Large intestine (tissue), 3 donors: ENCODE measurements around the gene CNTRL. TPM values are rescaled to one million over a fixed set of nuclear protein-coding genes. Genes with fewer than 3 reads are reported as not detected.

ENCODE experiments used
- DNase-seq, 2 donors: peaks; one replicate each; pipeline versions ENCODE4 v3.0.0 to v3.0.0-alpha.2; 2013
- H3K27ac ChIP-seq: one replicate; pipeline ENCODE4 v1.5.1; 2013; ENCODE audit warnings: low read length
- H3K27me3 ChIP-seq: 2 replicates; pipeline ENCODE4 v1.6.1; 2013; ENCODE audit warnings: low read length; ENCODE audit not compliant: control insufficient read depth, insufficient read depth
- H3K36me3 ChIP-seq: 2 replicates; pipeline ENCODE4 v1.6.1; 2013; ENCODE audit warnings: low read length; ENCODE audit not compliant: control insufficient read depth, insufficient read depth
- H3K4me1 ChIP-seq: one replicate; pipeline ENCODE4 v1.6.1; 2013; ENCODE audit warnings: low read length; ENCODE audit not compliant: control insufficient read depth, insufficient read depth
- H3K4me3 ChIP-seq: one replicate; pipeline ENCODE4 v1.5.1; 2013; ENCODE audit warnings: low read length
- H3K9me3 ChIP-seq: one replicate; pipeline ENCODE4 v1.6.1; 2013; ENCODE audit warnings: mild to moderate bottlenecking, low read depth, low read length, moderate library complexity; ENCODE audit not compliant: control insufficient read depth
- WGBS: methylation state at CpG from one replicate; pipeline ENCODE4 v1.1.5; 2013; ENCODE audit warnings: low lambda C conversion rate; ENCODE audit not compliant: insufficient coverage; 5-methylcytosine and 5-hydroxymethylcytosine counted together
- polyA plus RNA-seq: library from polyadenylated mRNA; unstranded; fragments of 120-200 nt; gene quantifications from one replicate; pipeline ENCODE4 v1.2.1, GENCODE V29; 2013

CNTRL gene
- polyA plus RNA-seq, 1 donor: 15.8 TPM

DNA sequence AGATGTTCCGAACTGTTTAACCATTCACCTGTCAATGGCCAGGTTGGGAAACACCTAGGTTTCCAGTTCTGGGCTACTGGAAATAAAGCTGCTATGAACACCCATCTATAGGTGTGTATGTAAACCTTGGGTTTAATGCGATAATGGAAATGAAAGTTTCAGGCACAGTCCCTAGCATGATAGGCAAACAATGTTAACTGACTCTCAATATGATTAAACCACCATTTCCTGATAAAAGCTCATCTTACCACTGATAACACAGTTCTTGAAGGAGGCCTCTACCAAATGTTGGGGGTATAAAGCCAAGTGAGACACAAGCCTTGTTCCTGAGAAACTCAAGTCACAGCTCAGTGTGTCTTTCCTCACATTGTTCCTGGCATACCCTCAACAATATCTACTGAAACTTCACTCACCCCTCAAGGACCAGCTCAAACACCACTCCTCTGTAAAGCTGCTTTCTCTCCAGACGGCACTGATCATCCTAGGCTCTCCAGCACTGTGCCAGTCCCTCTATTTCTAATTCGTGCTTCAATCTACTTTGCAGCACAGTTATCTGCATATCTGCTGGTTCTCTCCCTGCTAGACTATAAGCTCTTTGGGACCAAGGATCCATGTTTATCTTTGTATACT lies 111.1 kb downstream of the CNTRL start:
- Histone ChIP-seq H3K27ac (no peak overlapping the region), H3K4me1 (peaks cover 5% of the 10 kb centered on the region), H3K27me3 (no peaks in the 10 kb centered on the region), H3K9me3 (no peaks in the 10 kb centered on the region), H3K36me3 (peaks cover 17% of the 10 kb centered on the region), H3K4me3 (no peak overlapping the region)
- no peak for DNase-seq
- WGBS: 80% methylated on average over 1 of the region's 4 CpGs

DNA sequence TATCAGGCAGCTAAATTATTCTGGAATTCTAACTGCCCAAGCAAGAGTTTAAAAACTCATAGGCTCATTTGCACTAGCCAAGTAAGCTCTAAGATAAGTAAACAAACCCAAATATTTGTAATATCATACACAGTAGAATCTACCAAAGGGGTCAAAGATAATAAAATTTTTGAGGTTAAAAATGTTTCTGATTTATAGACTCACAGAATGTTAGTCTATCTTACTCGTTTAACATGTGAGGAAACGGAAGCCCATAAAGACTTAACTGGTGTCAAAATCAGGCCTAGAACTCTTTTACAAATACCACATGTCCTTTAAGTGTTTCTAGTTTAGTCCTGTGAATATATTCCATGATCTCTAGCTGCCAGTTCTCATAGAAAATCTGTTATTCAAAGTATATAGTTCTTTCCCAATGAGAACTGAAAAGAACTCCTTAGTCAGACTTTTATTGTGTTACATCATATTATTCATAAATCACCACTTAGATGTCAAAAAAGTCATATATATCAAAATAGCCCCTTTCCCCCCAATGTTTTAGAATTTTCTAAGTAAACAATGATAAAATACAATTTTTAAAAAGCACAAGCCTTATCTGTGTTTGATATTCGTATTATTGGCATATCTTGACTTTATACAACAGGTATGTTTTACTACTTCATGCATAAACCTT lies 113.0 kb downstream of the CNTRL start:
- Histone ChIP-seq H3K9me3 (no peaks in the 10 kb centered on the region), H3K36me3 (peaks cover 7% of the 10 kb centered on the region), H3K4me1 (peaks cover 5% of the 10 kb centered on the region), H3K27me3 (no peaks in the 10 kb centered on the region), H3K27ac (no peak overlapping the region), H3K4me3 (no peak overlapping the region)
- 83% methylated on average over 1 of the region's 3 CpGs for WGBS
- no peak for DNase-seq

DNA sequence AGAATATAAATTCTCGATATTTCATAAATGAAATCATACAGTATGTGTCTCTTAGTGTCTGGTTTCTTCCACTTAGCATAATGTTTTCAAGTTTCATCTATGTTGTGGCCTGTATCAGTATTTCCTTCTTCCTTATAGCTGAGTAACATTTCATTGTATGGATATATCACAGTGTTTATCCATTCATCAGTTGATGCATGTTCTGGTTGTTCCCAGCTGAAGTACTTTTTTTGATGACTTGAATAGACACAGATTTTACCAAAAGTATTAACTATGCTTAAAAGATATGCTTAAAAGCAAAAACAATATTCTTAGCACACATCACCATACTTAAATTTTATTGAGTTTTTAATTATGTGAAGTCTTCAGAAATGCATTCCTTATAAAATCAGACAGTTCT lies 114.3 kb downstream of the CNTRL start:
- H3K4me3 ChIP-seq: no peak overlapping the region
- no peak for DNase-seq
- no peak overlapping the region for H3K27ac ChIP-seq
- peaks cover 7% of the 10 kb centered on the region for H3K36me3 ChIP-seq
- no peaks in the 10 kb centered on the region for H3K27me3 ChIP-seq
- WGBS: no CpG with 5 or more reads among the region's 1 CpG
- peaks cover under 1% of the 10 kb centered on the region for H3K4me1 ChIP-seq
- H3K9me3 ChIP-seq: no peaks in the 10 kb centered on the region

DNA sequence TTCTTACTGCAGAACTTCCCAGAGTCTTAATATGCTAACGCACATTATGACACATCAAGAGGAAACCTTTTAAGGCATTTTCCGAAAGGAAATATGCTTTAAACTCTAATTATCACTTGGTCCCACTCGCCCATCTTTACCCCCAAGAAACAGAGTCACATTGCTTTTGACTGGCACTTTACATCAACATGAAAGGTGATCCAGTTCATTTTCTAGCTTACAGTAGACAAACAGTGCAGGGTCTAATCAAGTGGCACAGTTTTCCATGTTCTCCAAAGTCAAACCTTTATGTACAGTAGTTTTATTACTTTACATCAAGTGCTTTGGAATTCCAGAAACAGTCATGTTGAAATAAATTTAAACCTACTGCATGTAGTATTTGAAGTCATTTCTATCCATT lies 114.9 kb downstream of the CNTRL start:
- Histone ChIP-seq H3K9me3 (no peaks in the 10 kb centered on the region), H3K36me3 (peaks cover 7% of the 10 kb centered on the region), H3K27ac (no peak overlapping the region), H3K4me1 (no peaks in the 10 kb centered on the region), H3K4me3 (no peak overlapping the region), H3K27me3 (no peaks in the 10 kb centered on the region)
- no peak for DNase-seq
- WGBS: 94% methylated on average over 3 of the region's 3 CpGs

DNA sequence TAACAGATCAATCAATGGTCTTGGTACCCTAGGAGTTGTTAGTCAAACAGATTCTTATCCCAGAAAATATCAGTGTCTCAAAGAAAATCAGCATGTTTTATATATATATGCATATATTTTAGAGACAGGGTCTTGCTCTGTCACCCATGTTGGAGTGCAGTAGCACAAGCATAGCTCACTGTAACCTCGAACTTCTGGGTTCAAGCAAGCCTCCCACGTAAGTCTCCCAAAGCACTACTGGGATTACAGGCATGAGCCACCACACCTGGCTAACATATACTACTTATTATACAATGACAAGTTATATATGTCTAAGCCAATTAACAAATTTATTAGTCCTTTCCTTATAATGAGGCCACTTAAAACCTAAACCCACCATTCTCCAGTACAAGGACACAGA lies 116.5 kb downstream of the CNTRL start:
- no peak for DNase-seq
- WGBS: no CpG with 5 or more reads among the region's 2 CpGs
- H3K4me1 ChIP-seq: no peaks in the 10 kb centered on the region
- H3K36me3 ChIP-seq: peaks cover under 1% of the 10 kb centered on the region
- no peaks in the 10 kb centered on the region for H3K27me3 ChIP-seq
- no peak overlapping the region for H3K4me3 ChIP-seq
- no peaks in the 10 kb centered on the region for H3K9me3 ChIP-seq
- no peak overlapping the region for H3K27ac ChIP-seq

DNA sequence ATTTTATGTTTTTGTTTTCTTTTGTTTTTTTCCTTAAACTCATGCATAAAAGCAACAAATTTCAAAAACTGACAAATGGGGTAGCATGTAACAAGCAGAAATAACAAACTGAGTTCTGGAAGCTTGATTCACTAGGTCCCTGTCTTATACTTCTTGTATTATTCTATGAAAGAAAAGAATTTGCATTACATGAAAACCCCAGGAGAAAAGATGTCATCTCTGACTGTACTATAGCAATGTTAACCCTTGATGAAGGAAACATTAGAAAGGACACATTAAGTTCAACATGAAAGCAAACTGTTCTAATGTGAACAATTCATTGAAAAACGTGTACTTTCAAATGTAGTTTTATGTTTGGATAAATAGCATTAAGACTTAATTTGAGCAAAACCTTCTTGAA lies 117.8 kb downstream of the CNTRL start:
- Histone ChIP-seq H3K36me3 (no peaks in the 10 kb centered on the region), H3K4me3 (no peak overlapping the region), H3K27ac (no peak overlapping the region), H3K27me3 (no peaks in the 10 kb centered on the region), H3K9me3 (no peaks in the 10 kb centered on the region), H3K4me1 (no peaks in the 10 kb centered on the region)
- no peak for DNase-seq
- 83% methylated on average over 1 of the region's 1 CpG for WGBS

DNA sequence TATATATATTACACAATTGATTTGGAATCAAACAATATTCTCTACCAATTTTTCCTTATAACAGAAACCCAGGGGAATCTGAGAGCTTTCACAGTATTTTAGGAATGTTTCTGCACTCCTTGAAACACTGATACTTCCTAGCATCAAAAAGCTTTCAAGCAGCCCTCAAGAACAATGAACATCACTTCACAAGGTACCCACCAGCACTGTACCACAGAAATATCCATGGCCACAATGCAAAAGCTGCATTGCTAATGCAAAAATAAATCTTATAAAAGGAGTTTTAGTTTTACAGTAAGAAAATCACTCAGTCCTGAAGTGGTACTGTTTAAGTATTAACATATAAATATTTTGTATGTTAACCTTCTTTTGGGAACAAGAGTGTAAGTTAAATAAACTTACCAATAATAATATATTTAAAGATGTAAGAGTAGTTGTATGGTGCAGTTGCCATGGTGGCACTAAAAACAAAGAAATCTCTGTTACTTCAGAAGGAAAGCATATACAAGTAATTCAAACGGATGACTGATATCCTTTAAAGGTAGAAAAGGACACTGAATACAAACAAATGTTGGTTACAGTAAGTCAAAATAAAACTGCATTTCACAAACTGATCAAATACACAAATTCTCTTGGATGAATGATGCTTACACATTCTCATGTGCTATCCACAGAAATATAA lies 118.3 kb downstream of the CNTRL start:
- no peak for DNase-seq
- no peaks in the 10 kb centered on the region for H3K27me3 ChIP-seq
- no peaks in the 10 kb centered on the region for H3K4me1 ChIP-seq
- H3K4me3 ChIP-seq: no peak overlapping the region
- no peaks in the 10 kb centered on the region for H3K9me3 ChIP-seq
- no peak overlapping the region for H3K27ac ChIP-seq
- H3K36me3 ChIP-seq: no peaks in the 10 kb centered on the region
- WGBS: 0% methylated on average over 1 of the region's 1 CpG

DNA sequence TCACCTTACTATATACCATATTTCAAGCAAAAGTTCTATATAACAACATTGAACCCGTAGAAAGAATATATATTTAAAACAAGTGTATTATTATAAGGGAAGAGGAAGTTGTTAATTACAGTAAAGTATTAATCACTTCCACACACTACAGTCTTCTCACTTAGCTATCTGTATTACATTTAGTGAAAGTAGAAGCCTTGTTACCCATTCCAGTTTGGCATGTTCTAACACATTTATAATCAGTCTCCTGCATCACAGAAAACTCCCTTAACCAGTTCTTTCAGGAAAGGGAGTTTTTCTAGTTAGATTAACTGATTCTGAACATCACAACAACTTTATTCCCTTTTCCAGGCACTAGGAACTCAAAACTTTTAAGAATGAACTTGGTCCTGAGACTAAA lies 120.0 kb downstream of the CNTRL start:
- WGBS: 50% methylated on average over 1 of the region's 1 CpG
- DNase-seq: no peak

DNA sequence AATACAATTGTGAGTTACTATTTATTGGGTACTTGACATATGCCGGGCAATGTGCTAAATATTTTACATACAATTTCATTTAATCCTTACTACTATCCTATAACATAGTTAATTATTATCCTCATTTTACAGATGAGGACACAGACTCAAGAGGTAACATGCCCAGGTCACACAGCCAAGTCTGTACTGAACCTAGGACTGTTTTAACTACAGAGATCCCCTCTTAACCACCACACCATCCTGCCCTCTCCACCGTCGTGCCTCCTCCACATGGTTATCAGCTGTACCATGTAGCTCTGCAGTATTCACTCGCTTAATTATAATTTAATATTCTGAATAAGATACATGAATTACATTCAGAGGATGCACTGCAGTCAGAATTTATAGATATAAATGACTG lies 121.6 kb downstream of the CNTRL start:
- Histone ChIP-seq H3K36me3 (no peaks in the 10 kb centered on the region), H3K4me3 (no peak overlapping the region), H3K27me3 (no peaks in the 10 kb centered on the region), H3K27ac (no peak overlapping the region), H3K4me1 (peaks cover 12% of the 10 kb centered on the region), H3K9me3 (no peaks in the 10 kb centered on the region)
- no peak for DNase-seq
- no CpG with 5 or more reads among the region's 4 CpGs for WGBS

More for the DNA sequence above, 120.0 kb downstream of the CNTRL start:
- H3K4me3 ChIP-seq: no peak overlapping the region
- peaks cover 7% of the 10 kb centered on the region for H3K4me1 ChIP-seq
- no peak overlapping the region for H3K27ac ChIP-seq
- H3K36me3 ChIP-seq: no peaks in the 10 kb centered on the region
- no peaks in the 10 kb centered on the region for H3K9me3 ChIP-seq
- H3K27me3 ChIP-seq: no peaks in the 10 kb centered on the region

DNA sequence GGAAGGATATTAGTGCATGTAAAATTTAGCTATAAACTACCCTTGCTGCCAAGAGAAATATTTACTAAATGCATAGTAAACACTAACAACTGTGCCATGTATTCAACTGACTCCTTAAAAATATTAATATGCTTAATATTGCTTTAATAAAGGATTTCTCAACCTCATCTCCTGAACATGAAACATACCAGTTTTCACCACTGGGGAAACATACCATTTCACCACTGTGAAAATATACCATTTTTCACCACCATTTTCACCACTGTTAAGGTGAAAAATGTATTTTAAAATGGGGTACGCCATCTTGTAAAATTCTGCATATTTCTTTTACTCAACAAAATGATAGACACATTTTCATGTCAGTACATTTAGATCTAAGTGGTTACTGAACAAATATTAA lies 122.4 kb downstream of the CNTRL start:
- Histone ChIP-seq H3K4me1 (peaks cover 12% of the 10 kb centered on the region), H3K36me3 (no peaks in the 10 kb centered on the region), H3K9me3 (no peaks in the 10 kb centered on the region), H3K27ac (no peak overlapping the region), H3K4me3 (no peak overlapping the region), H3K27me3 (no peaks in the 10 kb centered on the region)
- DNase-seq: no peak
- no CpG with 5 or more reads among the region's 1 CpG for WGBS
